GM23338 (cell line): Measurements from ENCODE around the gene MAPRE2. TPM values are rescaled to one million over a fixed set of nuclear protein-coding genes. Genes with fewer than 3 reads are reported as not detected.
A peak's percentile ranks its signal among the peaks of the same experiment; 100 is the strongest.

Source experiments
- ATAC-seq: fragments of 200-7000 bp; cut with Tn5 transposase; 3 replicates; pipeline ENCODE4 v1.9.1; 2020
- DNase-seq: peaks from one replicate; pipeline ENCODE4 v3.0.0-alpha.2; 2015; ENCODE audit warnings: low spot score
- H2AFZ ChIP-seq: fragments of 200-600 bp; sonication (generic); 2 replicates; pipeline ENCODE4 v1.8.0; 2016; ENCODE audit warnings: antibody characterized with exemption, mild to moderate bottlenecking, moderate library complexity
- H3F3A ChIP-seq: fragments of 200-600 bp; sonication (generic); replicated peaks from 2 replicates; pipeline ENCODE4 v1.8.0; 2017; ENCODE audit warnings: antibody characterized with exemption, mixed run types, low read depth
- H3K27ac ChIP-seq: fragments of 200-600 bp; sonication (generic); 2 replicates; pipeline ENCODE4 v1.6.1; 2016; ENCODE audit warnings: low read depth
- H3K27me3 ChIP-seq: fragments of 200-600 bp; sonication (generic); 2 replicates; pipeline ENCODE4 v1.8.0; 2016; ENCODE audit warnings: mild to moderate bottlenecking, mixed run types, moderate library complexity; ENCODE audit not compliant: insufficient read depth
- H3K36me3 ChIP-seq: fragments of 200-600 bp; sonication (generic); 2 replicates; pipeline ENCODE4 v1.8.0; 2016; ENCODE audit warnings: mild to moderate bottlenecking; ENCODE audit not compliant: insufficient read depth
- H3K4me1 ChIP-seq: fragments of 200-600 bp; sonication (generic); 2 replicates; pipeline ENCODE4 v1.8.0; 2016; ENCODE audit warnings: mild to moderate bottlenecking, moderate library complexity; ENCODE audit not compliant: insufficient read depth
- H3K4me2 ChIP-seq: fragments of 200-600 bp; sonication (generic); 2 replicates; pipeline ENCODE4 v1.7.1; 2017; ENCODE audit warnings: mixed run types
- H3K4me3 ChIP-seq: fragments of 200-600 bp; sonication (generic); 2 replicates; pipeline ENCODE4 v1.6.1; 2016; ENCODE audit warnings: mixed run types
- H3K79me2 ChIP-seq: fragments of 200-600 bp; sonication (generic); replicated peaks from 2 replicates; pipeline ENCODE4 v1.8.0; 2017; ENCODE audit warnings: mild to moderate bottlenecking; ENCODE audit not compliant: insufficient read depth
- H3K9me2 ChIP-seq: fragments of 200-600 bp; sonication (generic); 2 replicates; pipeline ENCODE4 v1.8.0; 2017; ENCODE audit not compliant: insufficient read depth
- H4K20me1 ChIP-seq: fragments of 200-600 bp; sonication (generic); replicated peaks from 2 replicates; pipeline ENCODE4 v1.8.0; 2017; ENCODE audit warnings: mild to moderate bottlenecking; ENCODE audit not compliant: insufficient read depth
- H3K27ac Mint-ChIP-seq: 2 replicates; pipeline ENCODE4 v1.8.0; 2020; ENCODE audit warnings: inconsistent platforms, mild to moderate bottlenecking, moderate library complexity, mixed read lengths
- H3K27me3 Mint-ChIP-seq: 3 replicates; pipeline ENCODE4 v1.8.0; 2022; ENCODE audit warnings: low read depth, mild to moderate bottlenecking, moderate library complexity, mixed read lengths, inconsistent platforms; ENCODE audit not compliant: insufficient read depth, poor library complexity
- H3K36me3 Mint-ChIP-seq: 3 replicates; pipeline ENCODE4 v1.8.0; 2021; ENCODE audit warnings: low read depth, mild to moderate bottlenecking, inconsistent platforms, moderate library complexity, mixed read lengths
- H3K4me1 Mint-ChIP-seq: 3 replicates; pipeline ENCODE4 v1.8.0; 2020; ENCODE audit warnings: mild to moderate bottlenecking, inconsistent platforms, mixed read lengths
- H3K4me3 Mint-ChIP-seq: 3 replicates; pipeline ENCODE4 v1.8.0; 2021; ENCODE audit warnings: moderate library complexity, mild to moderate bottlenecking, inconsistent platforms, mixed read lengths
- H3K9me3 Mint-ChIP-seq: 3 replicates; pipeline ENCODE4 v1.8.0; 2020; ENCODE audit warnings: moderate library complexity, mild to moderate bottlenecking, inconsistent platforms, mixed read lengths
- CREB1 ChIP-seq: fragments of 250-450 bp; sonication (Bioruptor Pico); IDR thresholded peaks from 2 replicates; pipeline ENCODE4 v1.5.0; 2020; ENCODE audit warnings: low read depth, mild to moderate bottlenecking, moderate library complexity
- ETS1 ChIP-seq: IDR thresholded peaks from 2 replicates; pipeline ENCODE4 v1.6.1; 2016; ENCODE audit warnings: antibody characterized with exemption
- EZH2phosphoT487 ChIP-seq: fragments of 200-600 bp; sonication (generic); IDR thresholded peaks from one replicate; pipeline ENCODE4 v1.8.1; 2018; ENCODE audit warnings: antibody characterized with exemption; ENCODE audit not compliant: unreplicated experiment
- JUNB ChIP-seq: IDR thresholded peaks from one replicate; pipeline ENCODE4 v1.6.1; 2016; ENCODE audit warnings: antibody characterized with exemption; ENCODE audit not compliant: unreplicated experiment
- NANOG ChIP-seq: IDR thresholded peaks from 2 replicates; pipeline ENCODE4 v1.6.1; 2016; ENCODE audit warnings: antibody characterized with exemption, borderline replicate concordance
- REST ChIP-seq: IDR thresholded peaks from one replicate; pipeline ENCODE4 v1.6.1; 2018; ENCODE audit warnings: antibody characterized with exemption; ENCODE audit not compliant: unreplicated experiment
- STAT1 ChIP-seq: IDR thresholded peaks from one replicate; pipeline ENCODE4 v1.6.1; 2016; ENCODE audit warnings: antibody characterized with exemption; ENCODE audit not compliant: unreplicated experiment
- ZNF114 ChIP-seq: fragments of 250-450 bp; sonication (Bioruptor Pico); IDR thresholded peaks from 2 replicates; pipeline ENCODE4 v1.5.0; 2020; ENCODE audit warnings: mild to moderate bottlenecking, moderate library complexity
- ZNF331 ChIP-seq: fragments of 250-450 bp; sonication (Bioruptor Pico); IDR thresholded peaks from 2 replicates; pipeline ENCODE4 v1.5.0; 2020; ENCODE audit warnings: low read depth, mild to moderate bottlenecking, moderate library complexity
- ZNF462 ChIP-seq: fragments of 250-450 bp; sonication (Bioruptor Pico); IDR thresholded peaks from 2 replicates; pipeline ENCODE4 v1.5.0; 2020; ENCODE audit warnings: mild to moderate bottlenecking, moderate library complexity
- polyA plus RNA-seq: library from polyadenylated mRNA; unstranded; fragments of >200 nt; fragmentation: Nextera tagmentation; extraction: Ambion mirVana; gene quantifications from 2 replicates; pipeline ENCODE4 v1.2.1, GENCODE V29; 2016
- total RNA-seq: library from RNA; depleted of rRNA; stranded (reverse); fragments of >200 nt; shearing (Covaris generic); gene quantifications from 2 replicates; pipeline ENCODE4 v1.2.3, GENCODE V29; 2014

MAPRE2 gene
- total and polyA plus RNA-seq, 2 experiments from 2014 or later: 17.8 to 40.4 TPM

- peak; percentile 28; the same call in 2 of the 3 replicates for ATAC-seq
- Mint-ChIP-seq H3K9me3 (no peaks in the 10 kb centered on the region), H3K4me1 (peaks cover 29% of the 10 kb centered on the region), H3K36me3 (no peaks in the 10 kb centered on the region), H3K27me3 (no peaks in the 10 kb centered on the region), H3K4me3 (no peak overlapping the region), H3K27ac (0 out of 2 replicates have a peak overlapping the region, but pooled peaks have one; percentile 28)
- Histone ChIP-seq H3K4me2 (peak overlapping the region; percentile 6; the same call in 1 of the 2 replicates), H3K4me1 (peaks cover 32% of the 10 kb centered on the region), H2AFZ (no peak overlapping the region), H3K36me3 (no peaks in the 10 kb centered on the region), H3K9me2 (no peaks in the 10 kb centered on the region), H3F3A (no peaks in the 10 kb centered on the region), H3K4me3 (no peak overlapping the region), H3K27me3 (no peaks in the 10 kb centered on the region), H3K79me2 (peaks cover 56% of the 10 kb centered on the region), H4K20me1 (no peaks in the 10 kb centered on the region), H3K27ac (no peak overlapping the region)
- no peak for TF ChIP-seq ETS1
- no peak for TF ChIP-seq REST
- no peak for TF ChIP-seq ZNF331 (CRISPR knock-in tag)
- TF ChIP-seq NANOG: no peak
- no peak for TF ChIP-seq EZH2phosphoT487
- no peak for TF ChIP-seq ZNF114 (CRISPR knock-in tag)
- no peak for TF ChIP-seq STAT1
- no peak for DNase-seq
Observed at GRCh38 chr18:35060122-35060815, 19.1 kb downstream of the MAPRE2 start.

- no peak overlapping the region for H2AFZ ChIP-seq
- Mint-ChIP-seq H3K4me1 (peaks cover 29% of the 10 kb centered on the region), H3K36me3 (no peaks in the 10 kb centered on the region), H3K27ac (peak overlapping the region; percentile 47; the same call in 1 of the 2 replicates), H3K27me3 (no peaks in the 10 kb centered on the region), H3K9me3 (no peaks in the 10 kb centered on the region), H3K4me3 (no peak overlapping the region)
- DNase-seq (no peak), ATAC-seq (peak; percentile 42)
- H3K36me3 ChIP-seq: no peaks in the 10 kb centered on the region
- H3K4me2 ChIP-seq: peak overlapping the region; percentile 53; the same call in 1 of the 2 replicates
- no peaks in the 10 kb centered on the region for H3K27me3 ChIP-seq
- H3K79me2 ChIP-seq: peaks cover 56% of the 10 kb centered on the region
- H4K20me1 ChIP-seq: no peaks in the 10 kb centered on the region
- no peak overlapping the region for H3K4me3 ChIP-seq
- H3K4me1 ChIP-seq: peaks cover 32% of the 10 kb centered on the region
- no peak overlapping the region; the same call in 1 of the 2 replicates for H3K27ac ChIP-seq
- no peaks in the 10 kb centered on the region for H3K9me2 ChIP-seq
- no peaks in the 10 kb centered on the region for H3F3A ChIP-seq
- TF ChIP-seq CREB1 (CRISPR knock-in tag) (no peak), JUNB (no peak), NANOG (no peak), STAT1 (no peak), ZNF462 (CRISPR knock-in tag) (no peak), EZH2phosphoT487 (no peak)
Observed at GRCh38 chr18:35061336-35061735, 20.1 kb downstream of the MAPRE2 start.
